A673 (cell line): Measurements from ENCODE around the gene KLK14.

Experiments
- EZH2 ChIP-seq: fragments of 200-600 bp; sonication (generic); IDR thresholded peaks from 2 replicates; pipeline ENCODE4 v1.6.1; 2017; ENCODE audit warnings: borderline replicate concordance, low read depth, mild to moderate bottlenecking, mixed read lengths, antibody characterized with exemption, low read length; ENCODE audit not compliant: poor library complexity, severe bottlenecking
- TF ChIP-seq, protein P1 (sequence below): fragments of 300-800, 200-600 bp; sonication (generic); conservative IDR thresholded peaks from 2 replicates; pipeline ENCODE4 v1.5.1; 2017; ENCODE audit warnings: low read depth, mild to moderate bottlenecking, antibody characterized with exemption, low read length, moderate library complexity, mixed read lengths

DNA sequence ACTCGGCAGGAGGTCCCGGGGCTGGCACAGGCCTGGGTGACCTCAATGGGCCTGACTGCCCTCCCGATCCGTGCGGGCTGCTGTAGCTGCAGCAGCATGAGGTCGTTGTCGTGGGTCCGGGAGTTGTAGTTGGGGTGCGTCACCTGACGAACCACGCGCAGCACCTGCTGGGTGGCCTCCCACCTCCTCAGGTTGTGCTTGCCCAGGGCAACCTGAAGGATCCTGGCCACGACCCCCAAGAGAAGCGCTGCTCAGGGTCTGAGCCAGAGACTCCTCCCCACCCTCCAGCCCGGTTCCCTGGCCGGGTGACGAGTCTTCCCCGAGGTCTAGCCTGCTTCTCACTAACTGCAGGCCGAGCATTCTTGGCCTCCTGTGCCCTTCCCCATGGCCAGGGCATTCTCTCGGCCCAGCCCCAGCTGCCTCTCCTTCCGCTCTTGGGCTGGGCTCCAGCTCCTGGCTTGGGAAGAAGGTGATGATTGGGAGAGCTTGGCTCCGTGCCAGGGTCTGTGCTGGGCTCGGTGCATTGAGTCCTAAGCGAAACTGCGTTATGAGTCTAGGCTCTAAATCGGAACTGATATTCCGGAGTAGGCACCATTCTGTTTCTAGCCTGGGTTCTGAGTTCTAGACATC, 3.1 kb downstream of the KLK14 start:
- TF ChIP-seq, protein P1, sequence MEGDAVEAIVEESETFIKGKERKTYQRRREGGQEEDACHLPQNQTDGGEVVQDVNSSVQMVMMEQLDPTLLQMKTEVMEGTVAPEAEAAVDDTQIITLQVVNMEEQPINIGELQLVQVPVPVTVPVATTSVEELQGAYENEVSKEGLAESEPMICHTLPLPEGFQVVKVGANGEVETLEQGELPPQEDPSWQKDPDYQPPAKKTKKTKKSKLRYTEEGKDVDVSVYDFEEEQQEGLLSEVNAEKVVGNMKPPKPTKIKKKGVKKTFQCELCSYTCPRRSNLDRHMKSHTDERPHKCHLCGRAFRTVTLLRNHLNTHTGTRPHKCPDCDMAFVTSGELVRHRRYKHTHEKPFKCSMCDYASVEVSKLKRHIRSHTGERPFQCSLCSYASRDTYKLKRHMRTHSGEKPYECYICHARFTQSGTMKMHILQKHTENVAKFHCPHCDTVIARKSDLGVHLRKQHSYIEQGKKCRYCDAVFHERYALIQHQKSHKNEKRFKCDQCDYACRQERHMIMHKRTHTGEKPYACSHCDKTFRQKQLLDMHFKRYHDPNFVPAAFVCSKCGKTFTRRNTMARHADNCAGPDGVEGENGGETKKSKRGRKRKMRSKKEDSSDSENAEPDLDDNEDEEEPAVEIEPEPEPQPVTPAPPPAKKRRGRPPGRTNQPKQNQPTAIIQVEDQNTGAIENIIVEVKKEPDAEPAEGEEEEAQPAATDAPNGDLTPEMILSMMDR = no peak
- TF ChIP-seq EZH2 = no peak
